OCI-LY3 (cell line): ENCODE data around the gene RNF141.

Source experiments
- EZH2phosphoT487 ChIP-seq: fragments of 200-600 bp; shearing (Covaris generic); IDR thresholded peaks from 2 replicates; pipeline ENCODE4 v1.6.1; 2018; ENCODE audit warnings: antibody characterized with exemption, mixed run types, low read depth
- TF ChIP-seq, protein P1 (sequence below): fragments of 200-600, 300-600 bp; sonication (generic); IDR thresholded peaks from 2 replicates; pipeline ENCODE4 v1.5.1; 2014; ENCODE audit warnings: antibody characterized with exemption, low read length, low read depth

DNA sequence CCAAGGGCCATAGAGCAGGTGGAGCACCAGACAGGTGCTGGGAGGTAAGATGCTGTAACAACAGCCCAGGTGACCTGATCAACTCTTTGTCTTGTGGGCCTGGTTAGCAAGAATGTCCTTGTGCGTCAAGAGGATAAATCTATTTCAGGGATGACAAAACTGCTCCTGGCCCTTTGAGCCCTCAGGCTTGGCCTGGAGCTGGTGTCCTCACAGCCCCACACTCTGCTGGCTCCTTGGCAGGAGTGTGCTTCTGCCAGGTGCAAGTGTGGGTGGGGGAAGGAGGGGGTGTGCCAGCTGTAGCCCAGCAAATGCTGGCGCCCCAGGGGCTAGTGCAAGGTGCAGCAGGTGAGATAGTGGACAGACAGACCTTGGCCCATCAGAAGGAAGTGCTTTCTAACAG, 66.4 kb downstream of the RNF141 start:
- TF ChIP-seq, protein P1, sequence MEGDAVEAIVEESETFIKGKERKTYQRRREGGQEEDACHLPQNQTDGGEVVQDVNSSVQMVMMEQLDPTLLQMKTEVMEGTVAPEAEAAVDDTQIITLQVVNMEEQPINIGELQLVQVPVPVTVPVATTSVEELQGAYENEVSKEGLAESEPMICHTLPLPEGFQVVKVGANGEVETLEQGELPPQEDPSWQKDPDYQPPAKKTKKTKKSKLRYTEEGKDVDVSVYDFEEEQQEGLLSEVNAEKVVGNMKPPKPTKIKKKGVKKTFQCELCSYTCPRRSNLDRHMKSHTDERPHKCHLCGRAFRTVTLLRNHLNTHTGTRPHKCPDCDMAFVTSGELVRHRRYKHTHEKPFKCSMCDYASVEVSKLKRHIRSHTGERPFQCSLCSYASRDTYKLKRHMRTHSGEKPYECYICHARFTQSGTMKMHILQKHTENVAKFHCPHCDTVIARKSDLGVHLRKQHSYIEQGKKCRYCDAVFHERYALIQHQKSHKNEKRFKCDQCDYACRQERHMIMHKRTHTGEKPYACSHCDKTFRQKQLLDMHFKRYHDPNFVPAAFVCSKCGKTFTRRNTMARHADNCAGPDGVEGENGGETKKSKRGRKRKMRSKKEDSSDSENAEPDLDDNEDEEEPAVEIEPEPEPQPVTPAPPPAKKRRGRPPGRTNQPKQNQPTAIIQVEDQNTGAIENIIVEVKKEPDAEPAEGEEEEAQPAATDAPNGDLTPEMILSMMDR: no peak
- no peak for TF ChIP-seq EZH2phosphoT487
